ENCODE measurements around the gene HACD4.
A peak's percentile ranks its signal among the peaks of the same experiment; 100 is the strongest.

The HACD4 gene

GRCh38 chr9:21031091-21031807 lies at the start of gene HACD4:
HACD4 (minus strand) TSS chr9:21031640; CDS start chr9:21031590, 50 bp downstream.
- DNase-seq: peak; percentile 80

- no peak for DNase-seq
Measured at GRCh38 chr9:21080793-21081192, 49.4 kb upstream of the HACD4 start.

- DNase-seq: no peak
Measured at GRCh38 chr9:21078702-21079101, 47.3 kb upstream of the HACD4 start.

- DNase-seq: no peak
Measured at GRCh38 chr9:21077781-21078180, 46.3 kb upstream of the HACD4 start, which contains the start of gene IFNB1. IFNB1 (minus strand) TSS chr9:21077942; CDS start chr9:21077869, 73 bp downstream.

GRCh38 chr9:21075484-21075883 lies 44.0 kb upstream of the HACD4 start:
- no peak for DNase-seq

- DNase-seq: no peak
Measured at GRCh38 chr9:21070906-21071305, 39.5 kb upstream of the HACD4 start.

GRCh38 chr9:21070171-21070571 lies 38.7 kb upstream of the HACD4 start:
- no peak for DNase-seq

GRCh38 chr9:21060919-21061561 lies 29.6 kb upstream of the HACD4 start:
- DNase-seq: no peak

- no peak for DNase-seq
Measured at GRCh38 chr9:21056931-21057330, 25.5 kb upstream of the HACD4 start.

- DNase-seq: no peak
Measured at GRCh38 chr9:21053851-21054250, 22.4 kb upstream of the HACD4 start.

GRCh38 chr9:21047281-21047691 lies 15.8 kb upstream of the HACD4 start:
- DNase-seq: no peak

- no peak for DNase-seq
Measured at GRCh38 chr9:21043841-21044240, 12.4 kb upstream of the HACD4 start.

GRCh38 chr9:21042466-21042865 lies 11.0 kb upstream of the HACD4 start:
- DNase-seq: no peak

- no peak for DNase-seq
Measured at GRCh38 chr9:21039302-21039701, 7.9 kb upstream of the HACD4 start.

GRCh38 chr9:21037278-21037677 lies 5.8 kb upstream of the HACD4 start:
- no peak for DNase-seq

GRCh38 chr9:21031808-21032183 lies 356 bp upstream of the HACD4 start:
- DNase-seq: no peak

GRCh38 chr9:21030389-21031035 lies 928 bp downstream of the HACD4 start:
- DNase-seq: no peak

- no peak for DNase-seq
Measured at GRCh38 chr9:21029661-21030060, 1.8 kb downstream of the HACD4 start.

- no peak for DNase-seq
Measured at GRCh38 chr9:21028466-21028865, 3.0 kb downstream of the HACD4 start.

- DNase-seq: no peak
Measured at GRCh38 chr9:21027295-21027694, 4.1 kb downstream of the HACD4 start.

GRCh38 chr9:21023861-21024260 lies 7.6 kb downstream of the HACD4 start:
- DNase-seq: no peak

- DNase-seq: no peak
Measured at GRCh38 chr9:21018177-21018576, 13.3 kb downstream of the HACD4 start.

GRCh38 chr9:21016701-21017491 lies 14.5 kb downstream of the HACD4 start:
- no peak for DNase-seq

Measured in activated CD8-positive, alpha-beta memory T cell treated with anti-CD3 and anti-CD28 coated beads, Interleukin-2, amount 50 U/mL, for 48 hours (primary cell).